Mucosa of rectum (tissue), 2 donors: ENCODE measurements around the gene CYB561A3.

ENCODE experiments used
- H3K27ac ChIP-seq, 2 donors: one replicate each; pipeline ENCODE4 v1.7.0; 2013; ENCODE audit warnings: inconsistent platforms in 2 of 2, low read depth in 2 of 2, low read length in 2 of 2
- H3K27me3 ChIP-seq, 2 donors: one replicate each; pipeline ENCODE4 v1.7.0; 2013; ENCODE audit warnings: low read length in 2 of 2; ENCODE audit not compliant: control insufficient read depth in 2 of 2, insufficient read depth in 2 of 2
- H3K36me3 ChIP-seq, 2 donors: one replicate each; pipeline ENCODE4 v1.7.0; 2013; ENCODE audit warnings: low read length in 2 of 2; ENCODE audit not compliant: control insufficient read depth in 2 of 2, insufficient read depth in 2 of 2
- H3K4me1 ChIP-seq, 2 donors: one replicate each; pipeline ENCODE4 v1.7.0; 2013; ENCODE audit warnings: low read length in 2 of 2, mild to moderate bottlenecking in 1 of 2; ENCODE audit not compliant: control insufficient read depth in 2 of 2, insufficient read depth in 2 of 2
- H3K4me3 ChIP-seq, 2 donors: one replicate each; pipeline ENCODE4 v1.7.0; 2013; ENCODE audit warnings: low read length in 2 of 2
- H3K9ac ChIP-seq, 2 donors: one replicate each; pipeline ENCODE4 v1.7.0; 2013; ENCODE audit warnings: low read length in 2 of 2, low read depth in 1 of 2, mild to moderate bottlenecking in 1 of 2
- H3K9me3 ChIP-seq, 2 donors: one replicate each; pipeline ENCODE4 v1.7.0; 2013; ENCODE audit warnings: low read length in 2 of 2; ENCODE audit not compliant: control insufficient read depth in 2 of 2
- donor health status: healthy.
- donor health status: Normal muscosa, but diverticular disease.

CYB561A3 gene

GRCh38 chr11:61337706-61338470 lies 23.8 kb downstream of the CYB561A3 start:
- peaks cover 7 to 9% of the 10 kb centered on the region in 2 donors for H3K4me1 ChIP-seq
- H3K4me3 ChIP-seq: no peak overlapping the region
- no peaks in the 10 kb centered on the region for H3K27me3 ChIP-seq
- H3K9me3 ChIP-seq: no peaks in the 10 kb centered on the region
- no peak overlapping the region for H3K9ac ChIP-seq
- H3K36me3 ChIP-seq: peaks cover 6 to 19% of the 10 kb centered on the region in 2 donors
- H3K27ac ChIP-seq: no peak overlapping the region

GRCh38 chr11:61336171-61336935 lies 25.3 kb downstream of the CYB561A3 start:
- no peaks in the 10 kb centered on the region for H3K9me3 ChIP-seq
- H3K27me3 ChIP-seq: no peaks in the 10 kb centered on the region
- peaks cover 0 to 16% of the 10 kb centered on the region in 2 donors for H3K36me3 ChIP-seq
- peak overlapping the region; percentile 50 to 74 for H3K27ac ChIP-seq
- H3K9ac ChIP-seq: peak overlapping the region; percentile 14 to 49
- no peak overlapping the region for H3K4me3 ChIP-seq
- H3K4me1 ChIP-seq: peaks cover 18 to 20% of the 10 kb centered on the region in 2 donors

GRCh38 chr11:61335355-61335710 lies 26.3 kb downstream of the CYB561A3 start:
- H3K27me3 ChIP-seq: no peaks in the 10 kb centered on the region
- H3K4me1 ChIP-seq: peaks cover 20 to 21% of the 10 kb centered on the region in 2 donors
- no peak overlapping the region for H3K27ac ChIP-seq
- no peaks in the 10 kb centered on the region for H3K9me3 ChIP-seq
- no peak overlapping the region for H3K4me3 ChIP-seq
- no peak overlapping the region for H3K9ac ChIP-seq
- H3K36me3 ChIP-seq: peaks cover 0 to 13% of the 10 kb centered on the region in 2 donors

GRCh38 chr11:61334434-61335354 lies 27.0 kb downstream of the CYB561A3 start:
- Histone ChIP-seq H3K27ac (no peak overlapping the region), H3K36me3 (peaks cover 2 to 16% of the 10 kb centered on the region in 2 donors), H3K27me3 (no peaks in the 10 kb centered on the region), H3K9ac (no peak overlapping the region), H3K4me3 (no peak overlapping the region), H3K4me1 (peaks cover 20 to 21% of the 10 kb centered on the region in 2 donors), H3K9me3 (no peaks in the 10 kb centered on the region)

GRCh38 chr11:61333550-61334433 lies 27.9 kb downstream of the CYB561A3 start:
- Histone ChIP-seq H3K9ac (peak overlapping the region; percentile 94 to 95), H3K36me3 (peaks cover 6 to 18% of the 10 kb centered on the region in 2 donors), H3K4me1 (peaks cover 20 to 21% of the 10 kb centered on the region in 2 donors), H3K4me3 (peak overlapping the region; percentile 88 to 93), H3K27ac (peak overlapping the region; percentile 87 to 93), H3K9me3 (no peaks in the 10 kb centered on the region), H3K27me3 (no peaks in the 10 kb centered on the region)

GRCh38 chr11:61332797-61333549 lies 28.7 kb downstream of the CYB561A3 start, which contains the start of the genes DDB1 and TKFC:
Gene DDB1 (minus strand): TSS chr11:61333105. CDS start chr11:61332968, 137 bp downstream.
Gene TKFC (plus strand): TSS chr11:61333228. CDS start chr11:61334729, 1,501 bp downstream.
- H3K27ac ChIP-seq: peak within 1 kb of the TSS; percentile 87 to 93
- no peaks in the 10 kb centered on the region for H3K27me3 ChIP-seq
- peaks cover 20 to 21% of the 10 kb centered on the region in 2 donors for H3K4me1 ChIP-seq
- H3K4me3 ChIP-seq: peak within 1 kb of the TSS; percentile 88 to 93
- H3K9me3 ChIP-seq: no peaks in the 10 kb centered on the region
- H3K9ac ChIP-seq: peak within 1 kb of the TSS; percentile 94 to 95
- H3K36me3 ChIP-seq: peaks cover 10 to 18% of the 10 kb centered on the region in 2 donors

GRCh38 chr11:61332281-61332796 lies 29.3 kb downstream of the CYB561A3 start:
- Histone ChIP-seq H3K4me1 (peaks cover 20 to 21% of the 10 kb centered on the region in 2 donors), H3K36me3 (peaks cover 17 to 21% of the 10 kb centered on the region in 2 donors), H3K4me3 (peak overlapping the region; percentile 88 to 93), H3K9ac (peak overlapping the region; percentile 94 to 95), H3K27ac (peak overlapping the region; percentile 87 to 93), H3K9me3 (no peaks in the 10 kb centered on the region), H3K27me3 (no peaks in the 10 kb centered on the region)

- Histone ChIP-seq H3K4me1 (peaks cover 20 to 21% of the 10 kb centered on the region in 2 donors), H3K36me3 (peaks cover 21 to 25% of the 10 kb centered on the region in 2 donors), H3K9ac (peak overlapping the region; percentile 52 to 95), H3K4me3 (peak overlapping the region; percentile 88 to 93), H3K27me3 (no peaks in the 10 kb centered on the region), H3K27ac (no peak overlapping the region), H3K9me3 (no peaks in the 10 kb centered on the region)
Measured at GRCh38 chr11:61331651-61332050, 30.0 kb downstream of the CYB561A3 start.
